ENCODE results near the gene IGF2BP3. TPM values are rescaled to one million over a fixed set of nuclear protein-coding genes. Genes with fewer than 3 reads are reported as not detected.

IGF2BP3 gene
- total RNA-seq, 4 donors from 2014 or later: 0.13 to 0.35 TPM; not detected in 2

DNA sequence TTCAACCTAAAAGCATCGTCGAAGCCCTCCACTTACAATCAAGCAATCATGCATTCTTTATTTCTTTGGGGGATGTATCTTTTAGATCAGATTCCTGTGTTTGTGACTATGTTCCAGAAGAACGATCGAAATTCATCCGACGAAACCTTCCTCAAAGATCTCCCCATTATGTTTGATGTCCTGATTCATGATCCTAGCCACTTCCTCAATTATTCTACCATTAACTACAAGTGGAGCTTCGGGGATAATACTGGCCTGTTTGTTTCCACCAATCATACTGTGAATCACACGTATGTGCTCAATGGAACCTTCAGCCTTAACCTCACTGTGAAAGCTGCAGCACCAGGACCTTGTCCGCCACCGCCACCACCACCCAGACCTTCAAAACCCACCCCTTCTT lies 209.9 kb downstream of the IGF2BP3 start:
- no peak for ATAC-seq
- H3K4me3 ChIP-seq: no peak overlapping the region
- no peak overlapping the region for H3K27ac ChIP-seq
- no peaks in the 10 kb centered on the region for H3K27me3 ChIP-seq
- H3K9me3 ChIP-seq: no peaks in the 10 kb centered on the region
- peaks cover 0 to 40% of the 10 kb centered on the region in 2 donors for H3K36me3 ChIP-seq
- H3K4me1 ChIP-seq: no peaks in the 10 kb centered on the region
- 76 to 83% methylated on average over 10 of the region's 10 CpGs for WGBS, 2 donors (ENCODE audit: low coverage in 1 of 2)
- TF ChIP-seq, protein P1, sequence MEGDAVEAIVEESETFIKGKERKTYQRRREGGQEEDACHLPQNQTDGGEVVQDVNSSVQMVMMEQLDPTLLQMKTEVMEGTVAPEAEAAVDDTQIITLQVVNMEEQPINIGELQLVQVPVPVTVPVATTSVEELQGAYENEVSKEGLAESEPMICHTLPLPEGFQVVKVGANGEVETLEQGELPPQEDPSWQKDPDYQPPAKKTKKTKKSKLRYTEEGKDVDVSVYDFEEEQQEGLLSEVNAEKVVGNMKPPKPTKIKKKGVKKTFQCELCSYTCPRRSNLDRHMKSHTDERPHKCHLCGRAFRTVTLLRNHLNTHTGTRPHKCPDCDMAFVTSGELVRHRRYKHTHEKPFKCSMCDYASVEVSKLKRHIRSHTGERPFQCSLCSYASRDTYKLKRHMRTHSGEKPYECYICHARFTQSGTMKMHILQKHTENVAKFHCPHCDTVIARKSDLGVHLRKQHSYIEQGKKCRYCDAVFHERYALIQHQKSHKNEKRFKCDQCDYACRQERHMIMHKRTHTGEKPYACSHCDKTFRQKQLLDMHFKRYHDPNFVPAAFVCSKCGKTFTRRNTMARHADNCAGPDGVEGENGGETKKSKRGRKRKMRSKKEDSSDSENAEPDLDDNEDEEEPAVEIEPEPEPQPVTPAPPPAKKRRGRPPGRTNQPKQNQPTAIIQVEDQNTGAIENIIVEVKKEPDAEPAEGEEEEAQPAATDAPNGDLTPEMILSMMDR (IDR thresholded peaks at IDR 0.05): no peak
- TF ChIP-seq POLR2AphosphoS5 (IDR thresholded peaks at IDR 0.05): no peak
- no peak for TF ChIP-seq EP300 (IDR thresholded peaks at IDR 0.05)
- TF ChIP-seq POLR2A (IDR thresholded peaks at IDR 0.05): no peak

Small RNA genes within 50 kb of the gene (small RNA-seq; reads per million reads assigned to genes)
- 0 reads per million in 4 donors for gene AC079780.1
- gene RF00019: 0 reads per million in 4 donors
- 0 reads per million in 4 donors for gene RNU7-143P
- 0 to 0.13 (median 0) reads per million in 4 donors for gene SNORD65C

Other genes with a start within 250 kb of the IGF2BP3 start
- 100 to 1,000 TPM in 1 of 4 donors, 10 to 100 TPM in 3; 48.1 to 136 (median 70.4) TPM for gene GPNMB, start 223.7 kb downstream of the IGF2BP3 start, total RNA-seq
- gene MALSU1, start 171.2 kb downstream of the IGF2BP3 start, total RNA-seq: 10 to 100 TPM; 43.0 to 86.7 (median 63.3) TPM
- 10 to 100 TPM; 12.6 to 50.0 (median 27.1) TPM for gene TRA2A, start 61.5 kb upstream of the IGF2BP3 start, total RNA-seq
- gene CCDC126, start 126.9 kb upstream of the IGF2BP3 start, total RNA-seq: 10 to 100 TPM; 14.3 to 25.8 (median 19.8) TPM
- 10 to 100 TPM in 2 of 4 donors, 1 to 10 TPM in 2; 3.2 to 12.1 (median 7.5) TPM for gene FAM221A, start 209.7 kb upstream of the IGF2BP3 start, total RNA-seq
- gene STK31, start 239.7 kb upstream of the IGF2BP3 start, total RNA-seq: under 1 TPM in 3 of 4 donors, not detected in 1; 0.31 to 0.94 (median 0.62) TPM

Data from gastroesophageal sphincter (tissue), 4 donors.